ENCODE results near the gene ACOX2.

ACOX2 gene

GRCh38 chr3:58463181-58463941, 73.6 kb downstream of the ACOX2 start:
- Histone ChIP-seq H3K9me3 (ENCODE audit: control insufficient read depth, low read length) (no peaks in the 10 kb centered on the region), H3K27ac (ENCODE audit: insufficient read depth, low read depth, low read length, poor library complexity, severe bottlenecking) (no peak overlapping the region), H3K27me3 (ENCODE audit: control insufficient read depth, insufficient read depth, low read length, poor library complexity, severe bottlenecking) (no peaks in the 10 kb centered on the region), H3K4me3 (ENCODE audit: insufficient read depth, low read depth, low read length) (no peak overlapping the region), H3K4me1 (ENCODE audit: control insufficient read depth, insufficient read depth, low read length) (peaks cover 7% of the 10 kb centered on the region), H3K36me3 (ENCODE audit: control insufficient read depth, insufficient read depth, low read length) (no peaks in the 10 kb centered on the region)
- 38 to 44% methylated on average over 15 to 17 of the region's 18 CpGs for whole genome bisulfite sequencing, 2 experiments

- no peaks in the 10 kb centered on the region for H3K27me3 ChIP-seq (ENCODE audit: control insufficient read depth, insufficient read depth, low read length, poor library complexity, severe bottlenecking)
- H3K4me3 ChIP-seq (ENCODE audit: insufficient read depth, low read depth, low read length), result no peak overlapping the region
- no peaks in the 10 kb centered on the region for H3K36me3 ChIP-seq (ENCODE audit: control insufficient read depth, insufficient read depth, low read length)
- H3K27ac ChIP-seq (ENCODE audit: insufficient read depth, low read depth, low read length, poor library complexity, severe bottlenecking), result no peak overlapping the region
- WGBS, 2 experiments, result 28 to 36% methylated on average over 4 of the region's 4 CpGs
- peaks cover 7% of the 10 kb centered on the region for H3K4me1 ChIP-seq (ENCODE audit: control insufficient read depth, insufficient read depth, low read length)
- no peaks in the 10 kb centered on the region for H3K9me3 ChIP-seq (ENCODE audit: control insufficient read depth, low read length)
Observed at GRCh38 chr3:58462829-58463180, 74.2 kb downstream of the ACOX2 start.

DNA sequence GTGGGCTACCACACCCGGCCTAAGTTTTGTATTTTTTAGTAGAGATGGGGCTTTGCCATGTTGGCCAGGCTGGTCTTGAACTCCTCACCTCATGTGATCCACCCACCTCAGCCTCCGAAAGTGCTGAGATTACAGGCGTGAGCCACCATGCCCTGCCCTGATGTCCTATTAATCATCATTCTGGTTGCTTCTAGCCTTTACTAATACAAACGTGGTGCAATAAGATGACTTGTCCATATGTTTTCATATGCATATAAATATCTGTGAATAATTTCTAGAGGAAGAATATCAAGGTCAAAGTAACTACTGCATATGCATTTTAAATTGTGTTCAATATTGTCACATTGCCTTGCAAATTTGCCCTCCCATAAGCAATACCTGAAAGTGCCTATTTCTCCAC, 77.8 kb downstream of the ACOX2 start:
- H3K4me1 ChIP-seq (ENCODE audit: control insufficient read depth, insufficient read depth, low read length), result peaks cover 7% of the 10 kb centered on the region
- no peak overlapping the region for H3K27ac ChIP-seq (ENCODE audit: insufficient read depth, low read depth, low read length, poor library complexity, severe bottlenecking)
- H3K4me3 ChIP-seq (ENCODE audit: insufficient read depth, low read depth, low read length), result no peak overlapping the region
- 96 to 97% methylated on average over 3 to 4 of the region's 4 CpGs for WGBS, 2 experiments
- H3K9me3 ChIP-seq (ENCODE audit: control insufficient read depth, low read length), result no peaks in the 10 kb centered on the region
- no peaks in the 10 kb centered on the region for H3K36me3 ChIP-seq (ENCODE audit: control insufficient read depth, insufficient read depth, low read length)
- H3K27me3 ChIP-seq (ENCODE audit: control insufficient read depth, insufficient read depth, low read length, poor library complexity, severe bottlenecking), result no peaks in the 10 kb centered on the region

Data from ectodermal cell (in vitro differentiated cells).